ENCODE measurements around the gene TRAP1.

The TRAP1 gene

GRCh38 chr16:3668626-3669025 lies 48.7 kb downstream of the TRAP1 start:
- CTCF ChIA-PET = interaction anchor here (1.0 kb wide), 1 partner anchor 16 kb away, joined by 3 read pairs; no protein-coding TSS in a partner anchor
- Histone ChIP-seq H3K4me1 (ENCODE audit: control extremely low read depth in 1 of 4, control insufficient read depth in 4 of 4, insufficient read depth in 4 of 4, low read length in 3 of 4) (peaks cover 0 to 18% (median 16%) of the 10 kb centered on the region in 4 experiments), H3K36me3 (ENCODE audit: control insufficient read depth in 4 of 4, insufficient read depth in 4 of 4, low read length in 3 of 4) (peaks cover 5 to 68% (median 29%) of the 10 kb centered on the region in 4 experiments), H3K27ac (ENCODE audit: insufficient read depth in 1 of 2, low read depth in 1 of 2, low read length in 2 of 2, poor library complexity in 1 of 2, severe bottlenecking in 2 of 2) (no peak overlapping the region), H3K27me3 (replicated peaks in 2 of 5; ENCODE audit: control insufficient read depth in 4 of 5, insufficient read depth in 5 of 5, low read length in 4 of 5) (no peaks in the 10 kb centered on the region), H3K9me3 (ENCODE audit: control extremely low read depth in 1 of 5, control insufficient read depth in 4 of 5, insufficient read depth in 2 of 5, low read depth in 1 of 5, low read length in 4 of 5) (no peaks in the 10 kb centered on the region), H3K4me3 (ENCODE audit: control insufficient read depth in 1 of 7, extremely low read depth in 1 of 7, insufficient read depth in 4 of 7, low read depth in 2 of 7, low read length in 6 of 7) (peak overlapping the region in 2 of 7 experiments; percentile 3 to 4)
- no peak for DNase-seq
- WGBS (ENCODE audit: insufficient coverage) = 86% methylated on average over 11 of the region's 11 CpGs
- POLR2A ChIA-PET = no interaction called here

GRCh38 chr16:3665508-3665907 lies 51.8 kb downstream of the TRAP1 start:
- POLR2A ChIA-PET = interaction anchor here (0.6 kb wide), 1 partner anchor 139 kb away, joined by 3 read pairs; no protein-coding TSS in a partner anchor
- Histone ChIP-seq H3K4me1 (ENCODE audit: control extremely low read depth in 1 of 4, control insufficient read depth in 4 of 4, insufficient read depth in 4 of 4, low read length in 3 of 4) (peaks cover 0 to 13% (median 10%) of the 10 kb centered on the region in 4 experiments), H3K27me3 (replicated peaks in 2 of 5; ENCODE audit: control insufficient read depth in 4 of 5, insufficient read depth in 5 of 5, low read length in 4 of 5) (no peaks in the 10 kb centered on the region), H3K27ac (ENCODE audit: insufficient read depth in 1 of 2, low read depth in 1 of 2, low read length in 2 of 2, poor library complexity in 1 of 2, severe bottlenecking in 2 of 2) (no peak overlapping the region), H3K9me3 (ENCODE audit: control extremely low read depth in 1 of 5, control insufficient read depth in 4 of 5, insufficient read depth in 2 of 5, low read depth in 1 of 5, low read length in 4 of 5) (no peaks in the 10 kb centered on the region), H3K4me3 (ENCODE audit: control insufficient read depth in 1 of 7, extremely low read depth in 1 of 7, insufficient read depth in 4 of 7, low read depth in 2 of 7, low read length in 6 of 7) (no peak overlapping the region), H3K36me3 (ENCODE audit: control insufficient read depth in 4 of 4, insufficient read depth in 4 of 4, low read length in 3 of 4) (peaks cover 8 to 69% (median 44%) of the 10 kb centered on the region in 4 experiments)
- DNase-seq = no peak
- WGBS (ENCODE audit: insufficient coverage) = 83% methylated on average over 4 of the region's 6 CpGs
- CTCF ChIA-PET = interaction anchor here (2.1 kb wide), 1 partner anchor 10 kb away, joined by 6 read pairs; the partner anchor contains the start of gene DNASE1

- peaks cover 12 to 76% (median 54%) of the 10 kb centered on the region in 4 experiments for H3K36me3 ChIP-seq (ENCODE audit: control insufficient read depth in 4 of 4, insufficient read depth in 4 of 4, low read length in 3 of 4)
- no peak overlapping the region for H3K4me3 ChIP-seq (ENCODE audit: control insufficient read depth in 1 of 7, extremely low read depth in 1 of 7, insufficient read depth in 4 of 7, low read depth in 2 of 7, low read length in 6 of 7)
- no peaks in the 10 kb centered on the region for H3K27me3 ChIP-seq (replicated peaks in 2 of 5; ENCODE audit: control insufficient read depth in 4 of 5, insufficient read depth in 5 of 5, low read length in 4 of 5)
- H3K27ac ChIP-seq (ENCODE audit: insufficient read depth in 1 of 2, low read depth in 1 of 2, low read length in 2 of 2, poor library complexity in 1 of 2, severe bottlenecking in 2 of 2) = no peak overlapping the region
- no peak for DNase-seq
- ChIA-PET CTCF (interaction anchor here (2.1 kb wide), 1 partner anchor 9 kb away, joined by 6 read pairs; the partner anchor contains the start of gene DNASE1), POLR2A (no interaction called here)
- no peaks in the 10 kb centered on the region for H3K9me3 ChIP-seq (ENCODE audit: control extremely low read depth in 1 of 5, control insufficient read depth in 4 of 5, insufficient read depth in 2 of 5, low read depth in 1 of 5, low read length in 4 of 5)
- WGBS (ENCODE audit: insufficient coverage) = 93% methylated on average over 28 of the region's 31 CpGs
- peaks cover 0 to 10% (median 8%) of the 10 kb centered on the region in 4 experiments for H3K4me1 ChIP-seq (ENCODE audit: control extremely low read depth in 1 of 4, control insufficient read depth in 4 of 4, insufficient read depth in 4 of 4, low read length in 3 of 4)
These were observed 53.0 kb downstream of the TRAP1 start for GRCh38 chr16:3664187-3664896.

- ChIA-PET CTCF (interaction anchor here (1.5 to 1.9 kb wide), 2 partner anchors 15 to 22 kb away, joined by 4 to 5 read pairs; no protein-coding TSS in a partner anchor), POLR2A (no interaction called here)
- Histone ChIP-seq H3K4me1 (ENCODE audit: control extremely low read depth in 1 of 4, control insufficient read depth in 4 of 4, insufficient read depth in 4 of 4, low read length in 3 of 4) (no peaks in the 10 kb centered on the region), H3K27ac (ENCODE audit: insufficient read depth in 1 of 2, low read depth in 1 of 2, low read length in 2 of 2, poor library complexity in 1 of 2, severe bottlenecking in 2 of 2) (no peak overlapping the region), H3K9me3 (ENCODE audit: control extremely low read depth in 1 of 5, control insufficient read depth in 4 of 5, insufficient read depth in 2 of 5, low read depth in 1 of 5, low read length in 4 of 5) (no peaks in the 10 kb centered on the region), H3K4me3 (ENCODE audit: control insufficient read depth in 1 of 7, extremely low read depth in 1 of 7, insufficient read depth in 4 of 7, low read depth in 2 of 7, low read length in 6 of 7) (no peak overlapping the region), H3K27me3 (replicated peaks in 2 of 5; ENCODE audit: control insufficient read depth in 4 of 5, insufficient read depth in 5 of 5, low read length in 4 of 5) (no peaks in the 10 kb centered on the region), H3K36me3 (ENCODE audit: control insufficient read depth in 4 of 4, insufficient read depth in 4 of 4, low read length in 3 of 4) (peaks cover 15 to 77% (median 64%) of the 10 kb centered on the region in 4 experiments)
- 98% methylated on average over 16 of the region's 17 CpGs for WGBS (ENCODE audit: insufficient coverage)
- no peak for DNase-seq
These were observed 54.7 kb downstream of the TRAP1 start for GRCh38 chr16:3662601-3663000.

GRCh38 chr16:3661922-3662321 lies 55.4 kb downstream of the TRAP1 start:
- Histone ChIP-seq H3K27ac (ENCODE audit: insufficient read depth in 1 of 2, low read depth in 1 of 2, low read length in 2 of 2, poor library complexity in 1 of 2, severe bottlenecking in 2 of 2) (no peak overlapping the region), H3K36me3 (ENCODE audit: control insufficient read depth in 4 of 4, insufficient read depth in 4 of 4, low read length in 3 of 4) (peaks cover 17 to 83% (median 70%) of the 10 kb centered on the region in 4 experiments), H3K9me3 (ENCODE audit: control extremely low read depth in 1 of 5, control insufficient read depth in 4 of 5, insufficient read depth in 2 of 5, low read depth in 1 of 5, low read length in 4 of 5) (no peaks in the 10 kb centered on the region), H3K4me1 (ENCODE audit: control extremely low read depth in 1 of 4, control insufficient read depth in 4 of 4, insufficient read depth in 4 of 4, low read length in 3 of 4) (no peaks in the 10 kb centered on the region), H3K4me3 (ENCODE audit: control insufficient read depth in 1 of 7, extremely low read depth in 1 of 7, insufficient read depth in 4 of 7, low read depth in 2 of 7, low read length in 6 of 7) (no peak overlapping the region), H3K27me3 (replicated peaks in 2 of 5; ENCODE audit: control insufficient read depth in 4 of 5, insufficient read depth in 5 of 5, low read length in 4 of 5) (no peaks in the 10 kb centered on the region)
- WGBS (ENCODE audit: insufficient coverage) = 100% methylated on average over 6 of the region's 13 CpGs
- ChIA-PET POLR2A (no interaction called here), CTCF (interaction anchor here (1.5 to 1.9 kb wide), 2 partner anchors 15 to 21 kb away, joined by 4 to 5 read pairs; no protein-coding TSS in a partner anchor)
- DNase-seq = no peak

GRCh38 chr16:3661311-3661710 lies 56.0 kb downstream of the TRAP1 start:
- no peak for DNase-seq
- Histone ChIP-seq H3K27me3 (replicated peaks in 2 of 5; ENCODE audit: control insufficient read depth in 4 of 5, insufficient read depth in 5 of 5, low read length in 4 of 5) (no peaks in the 10 kb centered on the region), H3K9me3 (ENCODE audit: control extremely low read depth in 1 of 5, control insufficient read depth in 4 of 5, insufficient read depth in 2 of 5, low read depth in 1 of 5, low read length in 4 of 5) (no peaks in the 10 kb centered on the region), H3K4me1 (ENCODE audit: control extremely low read depth in 1 of 4, control insufficient read depth in 4 of 4, insufficient read depth in 4 of 4, low read length in 3 of 4) (no peaks in the 10 kb centered on the region), H3K4me3 (ENCODE audit: control insufficient read depth in 1 of 7, extremely low read depth in 1 of 7, insufficient read depth in 4 of 7, low read depth in 2 of 7, low read length in 6 of 7) (no peak overlapping the region), H3K36me3 (ENCODE audit: control insufficient read depth in 4 of 4, insufficient read depth in 4 of 4, low read length in 3 of 4) (peaks cover 16 to 86% (median 75%) of the 10 kb centered on the region in 4 experiments), H3K27ac (ENCODE audit: insufficient read depth in 1 of 2, low read depth in 1 of 2, low read length in 2 of 2, poor library complexity in 1 of 2, severe bottlenecking in 2 of 2) (no peak overlapping the region)
- WGBS (ENCODE audit: insufficient coverage) = 97% methylated on average over 9 of the region's 12 CpGs
- ChIA-PET POLR2A (no interaction called here), CTCF (no interaction called here)

- POLR2A ChIA-PET = no interaction called here
- peaks cover 16 to 81% (median 69%) of the 10 kb centered on the region in 4 experiments for H3K36me3 ChIP-seq (ENCODE audit: control insufficient read depth in 4 of 4, insufficient read depth in 4 of 4, low read length in 3 of 4)
- 100% methylated on average over 1 of the region's 3 CpGs for WGBS (ENCODE audit: insufficient coverage)
- no peak for DNase-seq
- no peaks in the 10 kb centered on the region for H3K4me1 ChIP-seq (ENCODE audit: control extremely low read depth in 1 of 4, control insufficient read depth in 4 of 4, insufficient read depth in 4 of 4, low read length in 3 of 4)
- no peak overlapping the region for H3K4me3 ChIP-seq (ENCODE audit: control insufficient read depth in 1 of 7, extremely low read depth in 1 of 7, insufficient read depth in 4 of 7, low read depth in 2 of 7, low read length in 6 of 7)
- H3K27ac ChIP-seq (ENCODE audit: insufficient read depth in 1 of 2, low read depth in 1 of 2, low read length in 2 of 2, poor library complexity in 1 of 2, severe bottlenecking in 2 of 2) = peak overlapping the region in 1 of 2 experiments; percentile 43
- no peaks in the 10 kb centered on the region for H3K27me3 ChIP-seq (replicated peaks in 2 of 5; ENCODE audit: control insufficient read depth in 4 of 5, insufficient read depth in 5 of 5, low read length in 4 of 5)
- CTCF ChIA-PET = no interaction called here
- H3K9me3 ChIP-seq (ENCODE audit: control extremely low read depth in 1 of 5, control insufficient read depth in 4 of 5, insufficient read depth in 2 of 5, low read depth in 1 of 5, low read length in 4 of 5) = no peaks in the 10 kb centered on the region
These were observed 58.1 kb downstream of the TRAP1 start for GRCh38 chr16:3659251-3659650.
